ENCODE results near the gene RIN3.

The RIN3 gene

GRCh38 chr14:92695562-92695961 lies 182.0 kb downstream of the RIN3 start:
- DNase-seq: no peak

- no peak for DNase-seq
Measured at GRCh38 chr14:92696366-92696765, 182.8 kb downstream of the RIN3 start.

- DNase-seq: no peak
Measured at GRCh38 chr14:92698393-92698792, 184.8 kb downstream of the RIN3 start.

GRCh38 chr14:92701826-92702225 lies 188.2 kb downstream of the RIN3 start:
- DNase-seq: no peak

- no peak for DNase-seq
Measured at GRCh38 chr14:92702441-92702918, 188.9 kb downstream of the RIN3 start.

- DNase-seq: no peak
Measured at GRCh38 chr14:92703516-92703915, 189.9 kb downstream of the RIN3 start.

GRCh38 chr14:92704036-92704804 lies 190.6 kb downstream of the RIN3 start:
- no peak for DNase-seq

- DNase-seq: no peak
Measured at GRCh38 chr14:92704821-92705220, 191.2 kb downstream of the RIN3 start.

GRCh38 chr14:92706386-92706785 lies 192.8 kb downstream of the RIN3 start:
- DNase-seq: no peak

- DNase-seq: no peak
Measured at GRCh38 chr14:92709340-92710000, 195.9 kb downstream of the RIN3 start.

GRCh38 chr14:92710001-92710341 lies 196.4 kb downstream of the RIN3 start:
- DNase-seq: no peak

- DNase-seq: no peak
Measured at GRCh38 chr14:92711976-92712653, 198.5 kb downstream of the RIN3 start.

- no peak for DNase-seq
Measured at GRCh38 chr14:92712654-92713051, 199.1 kb downstream of the RIN3 start.

- peak; percentile 13 to 51 for DNase-seq
Measured at GRCh38 chr14:92714739-92715307, 201.2 kb downstream of the RIN3 start.

- no peak for DNase-seq
Measured at GRCh38 chr14:92716131-92716530, 202.6 kb downstream of the RIN3 start.

GRCh38 chr14:92717571-92718042 lies 204.0 kb downstream of the RIN3 start:
- no peak for DNase-seq

- no peak for DNase-seq
Measured at GRCh38 chr14:92718664-92719063, 205.1 kb downstream of the RIN3 start.

GRCh38 chr14:92719421-92719820 lies 205.8 kb downstream of the RIN3 start:
- DNase-seq: no peak

- DNase-seq: no peak
Measured at GRCh38 chr14:92719890-92720323, 206.3 kb downstream of the RIN3 start.

GRCh38 chr14:92724516-92725340 lies 211.1 kb downstream of the RIN3 start:
- DNase-seq: no peak

- DNase-seq: no peak
Measured at GRCh38 chr14:92726135-92726932, 212.8 kb downstream of the RIN3 start.

- DNase-seq: no peak
Measured at GRCh38 chr14:92726933-92727262, 213.3 kb downstream of the RIN3 start.

Measured in NCI-H187 (cell line).